NCI-H128 (cell line): ENCODE measurements around the gene EMILIN1.

Source experiments
- DNase-seq: peaks from one replicate; lab custom pipeline; 2025; ENCODE audit not compliant: unreplicated experiment; lab: John Stamatoyannopoulos, UW

EMILIN1 gene

DNA sequence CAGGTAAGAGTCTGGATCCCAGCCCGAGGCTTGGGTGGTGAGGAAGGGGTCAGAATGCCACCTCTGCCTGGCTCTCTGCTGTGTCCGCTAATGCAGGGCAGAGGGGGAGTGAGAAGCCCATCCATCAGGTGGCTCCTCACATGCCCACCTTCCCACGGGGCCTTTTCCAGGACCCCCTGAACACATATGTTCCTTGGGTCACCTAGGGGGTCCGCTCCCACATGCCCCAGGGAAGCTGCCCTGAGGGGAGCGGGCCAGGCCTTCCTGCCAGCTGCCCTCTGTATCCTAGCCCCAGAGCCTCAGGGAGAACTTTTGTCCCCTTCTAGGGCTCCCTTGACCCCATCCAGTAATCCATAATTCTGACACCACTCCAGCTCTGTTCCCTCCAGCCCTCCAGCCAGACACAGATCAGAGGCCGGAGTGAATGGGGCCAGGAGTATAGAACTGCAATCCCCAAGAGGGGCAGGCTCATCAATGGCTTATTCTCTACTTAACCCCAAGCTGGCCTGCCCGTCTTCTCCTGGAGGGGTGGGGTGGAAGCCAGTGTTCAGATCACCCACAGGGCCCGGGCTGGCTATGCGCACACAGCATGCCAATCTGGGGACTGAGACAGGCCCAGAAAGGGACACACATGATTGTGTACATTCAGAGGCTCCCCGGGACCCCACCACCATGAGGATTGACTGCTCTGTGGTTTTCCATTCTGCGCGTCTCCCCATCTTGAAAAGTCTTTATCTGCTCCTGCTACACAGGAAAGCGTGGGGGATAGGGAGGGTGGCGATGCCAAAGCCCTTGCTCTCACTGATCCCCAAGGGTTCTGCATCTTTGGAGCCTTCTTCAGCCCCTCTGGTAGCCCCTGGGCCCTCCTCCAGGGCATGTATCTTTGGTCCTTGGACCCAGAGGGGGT lies 1.1 kb downstream of the EMILIN1 start:
- no peak for DNase-seq

DNA sequence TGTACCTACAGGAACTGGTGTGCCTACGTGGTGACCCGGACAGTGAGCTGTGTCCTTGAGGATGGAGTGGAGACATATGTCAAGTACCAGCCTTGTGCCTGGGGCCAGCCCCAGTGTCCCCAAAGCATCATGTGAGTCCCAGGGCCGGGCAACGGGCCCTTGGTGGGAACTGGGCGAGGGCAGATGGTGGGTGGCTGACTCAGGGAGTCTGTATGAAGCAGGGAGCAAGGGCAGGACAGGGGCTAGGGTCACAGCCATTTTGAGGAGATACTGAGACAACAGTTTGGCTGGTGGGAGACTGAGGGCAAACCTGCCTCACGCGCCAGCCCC lies 1.7 kb downstream of the EMILIN1 start:
- DNase-seq, result no peak

DNA sequence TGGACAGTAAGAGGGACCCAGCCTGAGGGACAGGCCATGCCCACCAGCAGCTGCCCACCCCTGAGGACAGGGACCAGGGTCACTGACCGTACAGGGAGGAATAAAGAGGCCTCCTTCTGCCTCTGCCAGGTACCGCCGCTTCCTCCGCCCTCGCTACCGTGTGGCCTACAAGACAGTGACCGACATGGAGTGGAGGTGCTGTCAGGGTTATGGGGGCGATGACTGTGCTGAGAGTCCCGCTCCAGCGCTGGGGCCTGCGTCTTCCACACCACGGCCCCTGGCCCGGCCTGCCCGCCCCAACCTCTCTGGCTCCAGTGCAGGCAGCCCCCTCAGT lies 2.2 kb downstream of the EMILIN1 start:
- no peak for DNase-seq

DNA sequence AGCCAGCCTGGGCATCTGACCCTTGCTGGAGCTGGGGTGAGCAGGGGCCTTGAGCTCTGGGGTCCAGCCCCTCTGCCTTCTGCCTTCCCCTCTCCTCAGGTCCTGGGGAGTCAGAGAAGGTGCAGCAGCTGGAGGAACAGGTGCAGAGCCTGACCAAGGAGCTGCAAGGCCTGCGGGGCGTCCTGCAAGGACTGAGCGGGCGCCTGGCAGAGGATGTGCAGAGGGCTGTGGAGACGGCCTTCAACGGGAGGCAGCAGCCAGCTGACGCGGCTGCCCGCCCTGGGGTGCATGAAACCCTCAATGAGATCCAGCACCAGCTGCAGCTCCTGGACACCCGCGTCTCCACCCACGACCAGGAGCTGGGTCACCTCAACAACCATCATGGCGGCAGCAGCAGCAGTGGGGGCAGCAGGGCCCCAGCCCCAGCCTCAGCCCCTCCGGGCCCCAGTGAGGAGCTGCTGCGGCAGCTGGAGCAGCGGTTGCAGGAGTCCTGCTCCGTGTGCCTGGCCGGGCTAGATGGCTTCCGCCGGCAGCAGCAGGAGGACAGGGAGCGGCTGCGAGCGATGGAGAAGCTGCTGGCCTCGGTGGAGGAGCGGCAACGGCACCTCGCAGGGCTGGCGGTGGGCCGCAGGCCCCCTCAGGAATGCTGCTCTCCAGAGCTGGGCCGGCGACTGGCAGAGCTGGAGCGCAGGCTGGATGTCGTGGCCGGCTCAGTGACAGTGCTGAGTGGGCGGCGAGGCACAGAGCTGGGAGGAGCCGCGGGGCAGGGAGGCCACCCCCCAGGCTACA lies 3.8 kb downstream of the EMILIN1 start:
- no peak for DNase-seq

DNA sequence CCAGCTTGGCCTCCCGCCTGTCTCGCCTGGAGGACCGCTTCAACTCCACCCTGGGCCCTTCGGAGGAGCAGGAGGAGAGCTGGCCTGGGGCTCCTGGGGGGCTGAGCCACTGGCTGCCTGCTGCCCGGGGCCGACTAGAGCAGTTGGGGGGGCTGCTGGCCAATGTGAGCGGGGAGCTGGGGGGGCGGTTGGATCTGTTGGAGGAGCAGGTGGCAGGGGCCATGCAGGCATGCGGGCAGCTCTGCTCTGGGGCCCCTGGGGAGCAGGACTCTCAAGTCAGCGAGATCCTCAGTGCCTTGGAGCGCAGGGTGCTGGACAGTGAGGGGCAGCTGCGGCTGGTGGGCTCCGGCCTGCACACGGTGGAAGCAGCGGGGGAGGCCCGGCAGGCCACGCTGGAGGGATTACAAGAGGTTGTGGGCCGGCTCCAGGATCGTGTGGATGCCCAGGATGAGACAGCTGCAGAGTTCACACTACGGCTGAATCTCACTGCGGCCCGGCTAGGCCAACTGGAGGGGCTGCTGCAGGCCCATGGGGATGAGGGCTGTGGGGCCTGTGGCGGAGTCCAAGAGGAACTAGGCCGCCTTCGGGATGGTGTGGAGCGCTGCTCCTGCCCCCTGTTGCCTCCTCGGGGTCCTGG lies 4.5 kb downstream of the EMILIN1 start:
- DNase-seq, result no peak

DNA sequence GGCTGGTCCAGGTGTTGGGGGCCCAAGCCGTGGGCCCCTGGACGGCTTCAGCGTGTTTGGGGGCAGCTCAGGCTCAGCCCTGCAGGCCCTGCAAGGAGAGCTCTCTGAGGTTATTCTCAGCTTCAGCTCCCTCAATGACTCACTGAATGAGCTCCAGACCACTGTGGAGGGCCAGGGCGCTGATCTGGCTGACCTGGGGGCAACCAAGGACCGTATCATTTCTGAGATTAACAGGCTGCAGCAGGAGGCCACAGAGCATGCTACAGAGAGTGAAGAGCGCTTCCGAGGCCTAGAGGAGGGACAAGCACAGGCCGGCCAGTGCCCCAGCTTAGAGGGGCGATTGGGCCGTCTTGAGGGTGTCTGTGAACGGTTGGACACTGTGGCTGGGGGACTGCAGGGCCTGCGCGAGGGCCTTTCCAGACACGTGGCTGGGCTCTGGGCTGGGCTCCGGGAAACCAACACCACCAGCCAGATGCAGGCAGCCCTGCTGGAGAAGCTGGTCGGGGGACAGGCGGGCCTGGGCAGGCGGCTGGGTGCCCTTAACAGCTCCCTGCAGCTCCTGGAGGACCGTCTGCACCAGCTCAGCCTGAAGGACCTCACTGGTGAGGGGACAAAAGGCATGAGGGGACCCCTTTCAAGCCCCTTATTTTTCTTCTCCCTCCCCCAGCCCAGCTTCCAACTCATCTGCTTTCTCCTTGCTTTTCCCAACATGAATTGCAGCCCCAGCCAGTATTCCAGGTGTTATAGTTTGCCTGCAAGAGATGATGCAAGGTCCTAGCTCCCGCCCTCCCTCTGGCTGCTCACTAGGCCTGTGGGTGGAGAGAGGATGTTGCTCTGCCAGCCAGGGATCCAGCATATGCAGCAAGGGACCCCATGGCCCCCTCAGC lies 5.2 kb downstream of the EMILIN1 start:
- DNase-seq, result no peak

DNA sequence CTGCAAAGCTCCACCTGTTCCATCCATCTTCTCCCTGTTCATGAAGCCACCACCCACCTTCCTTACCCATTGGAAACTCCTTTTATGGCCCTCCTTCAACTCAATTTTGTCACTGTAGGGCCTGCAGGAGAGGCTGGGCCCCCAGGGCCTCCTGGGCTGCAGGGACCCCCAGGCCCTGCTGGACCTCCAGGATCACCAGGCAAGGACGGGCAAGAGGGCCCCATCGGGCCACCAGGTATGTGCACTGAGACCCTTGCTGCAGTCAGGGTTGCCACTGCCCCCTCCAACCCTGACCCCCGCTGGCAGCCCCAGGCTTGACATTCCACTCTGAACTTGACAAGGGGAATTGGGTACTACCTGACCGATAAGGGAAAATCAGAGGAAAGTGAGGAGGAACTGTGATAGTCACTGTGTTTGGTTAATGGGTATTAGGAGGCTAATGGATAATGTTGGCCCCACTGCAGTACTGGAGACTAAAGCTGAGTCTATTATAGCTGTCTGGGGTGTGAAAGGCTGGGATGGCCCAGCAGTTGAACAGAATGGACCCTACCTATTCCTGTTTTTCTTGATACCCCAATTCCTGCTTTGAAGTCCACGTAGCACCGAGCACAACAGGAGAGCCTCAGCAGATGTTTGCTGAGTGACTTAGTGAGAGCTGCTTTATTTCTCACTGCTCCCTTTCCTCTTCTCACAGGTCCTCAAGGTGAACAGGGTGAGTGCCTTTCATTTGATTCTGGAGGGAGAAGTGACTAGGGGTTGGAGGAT lies 6.1 kb downstream of the EMILIN1 start:
- no peak for DNase-seq

DNA sequence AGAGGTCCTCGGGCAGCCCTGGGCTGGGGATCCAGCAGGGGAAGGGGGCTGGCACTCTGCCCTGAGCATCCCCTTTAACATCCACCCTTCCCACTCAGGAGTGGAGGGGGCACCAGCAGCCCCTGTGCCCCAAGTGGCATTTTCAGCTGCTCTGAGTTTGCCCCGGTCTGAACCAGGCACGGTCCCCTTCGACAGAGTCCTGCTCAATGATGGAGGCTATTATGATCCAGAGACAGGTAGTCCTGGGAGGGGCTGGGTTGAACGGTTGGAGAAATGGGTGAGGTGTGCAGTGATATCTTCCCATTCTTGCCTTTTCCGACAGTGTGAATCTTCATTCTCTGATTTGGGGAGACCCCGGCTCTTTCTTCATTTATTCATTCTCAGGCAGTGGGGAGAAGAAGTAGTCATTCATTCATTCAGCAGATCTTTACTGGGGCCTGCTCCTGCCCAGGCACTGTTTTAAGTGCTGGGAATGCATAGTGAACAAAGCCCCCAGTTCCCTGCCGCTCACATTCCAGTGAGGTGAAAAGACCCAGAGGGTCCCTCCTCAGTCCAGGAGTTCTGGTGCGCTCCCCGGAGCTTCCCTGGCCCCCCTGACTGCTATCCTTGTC lies 6.8 kb downstream of the EMILIN1 start:
- DNase-seq, result no peak

DNA sequence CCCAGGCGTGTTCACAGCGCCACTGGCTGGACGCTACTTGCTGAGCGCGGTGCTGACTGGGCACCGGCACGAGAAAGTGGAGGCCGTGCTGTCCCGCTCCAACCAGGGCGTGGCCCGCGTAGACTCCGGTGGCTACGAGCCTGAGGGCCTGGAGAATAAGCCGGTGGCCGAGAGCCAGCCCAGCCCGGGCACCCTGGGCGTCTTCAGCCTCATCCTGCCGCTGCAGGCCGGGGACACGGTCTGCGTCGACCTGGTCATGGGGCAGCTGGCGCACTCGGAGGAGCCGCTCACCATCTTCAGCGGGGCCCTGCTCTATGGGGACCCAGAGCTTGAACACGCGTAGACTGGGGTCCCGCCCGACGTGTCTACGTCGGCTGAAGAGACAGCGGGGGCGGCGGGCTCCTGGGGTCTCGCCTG lies 7.3 kb downstream of the EMILIN1 start:
- DNase-seq, result no peak

DNA sequence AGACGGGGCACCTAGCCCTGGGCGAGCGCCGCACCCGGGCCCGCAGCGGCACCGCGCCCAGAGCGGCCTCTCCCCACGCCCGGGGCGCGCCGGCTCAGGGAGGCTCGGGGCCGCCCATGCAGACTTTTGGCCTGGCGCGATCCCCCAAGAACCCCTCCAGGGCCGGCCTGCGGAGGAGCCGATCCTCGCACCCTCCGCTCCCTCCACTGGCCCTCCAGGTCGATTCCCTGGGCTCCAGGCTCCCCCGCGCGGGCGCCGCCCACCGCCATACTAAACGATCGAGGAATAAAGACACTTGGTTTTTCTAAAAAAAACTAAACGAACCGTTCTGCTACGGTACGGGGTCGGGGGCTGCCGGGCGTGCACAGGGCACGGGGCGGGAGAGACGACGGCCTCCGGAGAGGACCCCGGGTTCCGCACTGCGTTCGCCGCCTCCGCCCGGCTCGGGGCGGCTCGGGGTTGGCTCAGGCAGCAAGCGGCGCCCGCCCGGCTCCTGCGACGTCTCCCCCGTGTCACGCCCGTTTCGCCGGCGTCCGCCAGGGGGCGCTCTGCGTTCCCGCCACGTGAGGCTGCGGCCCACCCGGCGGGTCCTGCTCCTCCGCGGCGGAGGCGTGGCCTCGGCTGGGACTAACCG lies 7.8 kb downstream of the EMILIN1 start:
- DNase-seq, result peak; percentile 86

DNA sequence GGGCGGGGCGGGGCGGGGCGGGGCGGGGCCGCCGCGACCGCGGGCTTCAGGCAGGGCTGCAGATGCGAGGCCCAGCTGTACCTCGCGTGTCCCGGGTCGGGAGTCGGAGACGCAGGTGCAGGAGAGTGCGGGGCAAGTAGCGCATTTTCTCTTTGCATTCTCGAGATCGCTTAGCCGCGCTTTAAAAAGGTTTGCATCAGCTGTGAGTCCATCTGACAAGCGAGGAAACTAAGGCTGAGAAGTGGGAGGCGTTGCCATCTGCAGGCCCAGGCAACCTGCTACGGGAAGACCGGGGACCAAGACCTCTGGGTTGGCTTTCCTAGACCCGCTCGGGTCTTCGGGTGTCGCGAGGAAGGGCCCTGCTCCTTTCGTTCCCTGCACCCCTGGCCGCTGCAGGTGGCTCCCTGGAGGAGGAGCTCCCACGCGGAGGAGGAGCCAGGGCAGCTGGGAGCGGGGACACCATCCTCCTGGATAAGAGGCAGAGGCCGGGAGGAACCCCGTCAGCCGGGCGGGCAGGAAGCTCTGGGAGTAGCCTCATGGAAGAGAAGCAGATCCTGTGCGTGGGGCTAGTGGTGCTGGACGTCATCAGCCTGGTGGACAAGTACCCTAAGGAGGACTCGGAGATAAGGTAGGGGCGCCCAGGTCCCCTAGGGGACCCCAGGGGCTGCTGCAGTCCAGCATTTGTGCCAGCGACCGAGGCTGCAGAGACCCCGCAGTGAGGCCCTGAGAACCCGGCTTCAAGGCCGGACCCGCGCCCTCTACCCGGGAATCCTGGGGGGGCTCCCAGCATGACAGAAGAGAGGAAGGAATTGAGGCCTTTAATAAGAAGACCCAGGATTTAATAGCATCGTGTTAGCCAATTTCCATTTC lies 8.5 kb downstream of the EMILIN1 start, which contains the start of gene KHK:
Gene KHK (plus strand): TSS at position 49 of the 870 bp plus-strand sequence. CDS start 488 bp downstream, at position 537.
- no peak for DNase-seq

DNA sequence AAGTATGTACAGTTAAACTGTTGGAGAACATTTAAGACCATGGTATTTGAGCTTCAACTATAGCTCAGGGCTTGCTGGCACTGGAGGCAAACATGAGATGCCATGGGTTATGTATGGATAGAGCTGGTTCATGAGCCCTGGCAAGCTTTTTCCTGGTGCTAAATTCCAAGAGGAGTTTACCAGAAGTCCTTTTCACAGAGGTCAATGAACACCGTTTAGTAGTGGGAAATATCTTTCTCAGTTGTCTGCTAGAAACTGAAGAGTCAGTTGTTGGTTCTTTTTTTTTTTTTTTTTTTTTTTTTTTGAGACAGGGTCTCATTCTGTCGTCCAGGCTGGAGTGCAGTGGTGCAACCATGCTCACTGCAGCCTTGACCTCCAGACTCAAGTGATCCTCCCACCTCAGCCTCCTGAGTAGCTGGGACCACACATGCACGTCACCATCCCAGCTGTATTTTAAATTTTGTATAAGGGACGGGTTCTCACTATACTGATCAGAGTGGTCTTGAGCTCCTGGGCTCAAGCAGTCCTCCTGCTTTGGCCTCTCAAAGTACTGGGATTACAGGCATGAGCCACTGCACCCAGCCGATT lies 9.5 kb downstream of the EMILIN1 start:
- DNase-seq, result no peak

DNA sequence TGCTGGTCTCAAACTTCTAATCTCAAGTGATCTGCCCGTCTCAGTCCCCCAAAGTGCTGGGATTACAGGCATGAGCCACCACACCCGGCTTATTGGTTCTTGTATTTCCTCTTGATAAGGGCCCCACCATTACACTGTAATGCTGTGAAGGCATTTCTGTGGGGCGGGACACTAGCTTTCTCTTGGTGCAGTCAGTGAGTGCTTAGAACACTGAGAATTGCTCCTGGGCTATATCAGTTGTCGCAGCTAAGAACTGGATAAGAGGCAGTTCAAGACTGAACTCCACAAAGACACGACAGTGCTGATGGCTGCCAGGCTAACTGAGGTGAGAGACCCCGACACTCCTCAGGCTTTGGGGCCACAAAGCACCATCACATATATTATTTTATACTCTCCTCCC lies 10.2 kb downstream of the EMILIN1 start:
- no peak for DNase-seq

DNA sequence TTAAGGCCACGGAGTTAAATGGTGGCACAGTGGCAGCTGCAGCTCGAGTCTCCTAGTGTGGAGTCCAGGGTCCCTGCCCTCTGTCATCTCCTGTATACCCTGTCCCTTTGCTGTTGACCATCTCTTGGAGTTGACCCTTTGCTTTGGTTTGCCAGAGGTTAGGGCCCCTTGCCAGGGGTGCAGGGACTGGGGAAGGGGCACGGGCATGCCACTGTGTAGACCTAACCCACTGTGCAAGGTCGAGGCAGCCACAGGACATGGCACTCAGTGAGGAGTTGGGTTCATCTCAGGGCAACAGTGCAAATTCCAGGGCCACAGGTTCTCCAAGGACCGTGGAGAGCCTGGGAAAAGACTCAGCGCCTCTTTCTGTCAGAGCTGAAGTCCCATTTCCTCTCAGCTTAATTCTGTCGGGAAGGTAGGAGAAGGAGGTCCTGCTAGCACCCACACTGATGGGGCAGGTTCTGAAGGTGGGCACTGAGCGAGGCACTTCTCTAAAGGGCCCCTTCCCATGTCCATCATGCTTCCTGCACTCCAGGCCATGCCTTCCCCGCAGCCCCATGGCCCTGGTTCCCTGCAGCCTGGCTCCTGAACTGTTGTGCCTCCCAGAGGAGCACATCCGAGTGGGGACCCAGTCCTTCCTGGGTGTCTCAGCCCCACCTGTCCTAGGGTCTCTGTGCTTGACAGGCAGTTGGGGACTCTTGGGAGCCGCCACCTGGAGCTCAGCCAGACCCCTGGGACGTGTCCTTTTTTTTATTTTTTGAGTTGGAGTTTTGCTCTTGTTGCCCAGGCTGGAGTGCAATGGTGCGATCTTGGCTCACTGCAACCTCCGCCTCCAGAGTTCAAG lies 10.9 kb downstream of the EMILIN1 start:
- no peak for DNase-seq

DNA sequence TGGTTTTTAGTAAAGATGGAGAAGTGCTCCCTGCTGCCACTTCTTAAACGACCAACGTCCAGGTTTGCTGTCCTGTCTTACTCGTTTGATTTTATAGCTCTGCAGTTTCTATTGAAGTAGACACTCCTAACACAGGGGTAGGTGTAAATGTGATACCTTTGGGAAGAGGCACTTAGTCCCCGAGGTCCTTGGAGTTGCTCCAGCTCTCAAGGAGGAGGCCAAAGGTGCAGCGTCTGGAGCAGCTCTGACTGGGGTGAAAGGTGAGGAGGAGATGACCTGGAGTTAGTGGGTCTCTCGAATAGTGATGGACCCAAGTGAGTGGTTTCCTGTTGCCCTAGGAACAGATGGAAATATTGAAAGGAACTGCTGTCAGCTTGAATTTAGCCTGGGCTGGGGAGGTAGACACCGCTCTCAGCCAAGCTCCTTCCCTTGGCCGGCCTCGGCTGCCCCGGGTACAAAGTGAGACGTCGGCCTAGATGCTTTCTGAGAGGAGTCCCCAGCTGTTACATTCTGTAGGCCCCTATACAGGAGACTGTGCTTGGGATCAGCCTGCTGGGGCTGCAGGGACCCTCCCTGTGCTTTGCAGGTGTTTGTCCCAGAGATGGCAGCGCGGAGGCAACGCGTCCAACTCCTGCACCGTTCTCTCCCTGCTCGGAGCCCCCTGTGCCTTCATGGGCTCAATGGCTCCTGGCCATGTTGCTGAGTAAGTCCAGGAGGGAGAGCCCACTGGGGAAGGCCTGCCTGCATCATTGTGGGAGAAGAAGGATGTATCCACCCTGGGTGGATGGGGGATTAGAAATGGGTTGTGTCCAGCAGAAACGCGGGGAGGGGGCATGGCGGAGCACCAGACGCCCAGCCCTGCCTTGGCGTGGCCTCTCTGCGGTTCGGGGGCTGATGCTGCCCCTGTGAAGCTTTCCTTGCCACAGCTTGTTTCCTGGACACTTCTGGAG lies 13.6 kb downstream of the EMILIN1 start:
- DNase-seq, result no peak
